ENCODE data around the gene KIF16B.

KIF16B gene

GRCh38 chr20:16539280-16540021 is 33.8 kb downstream of the KIF16B start:
- no peaks in the 10 kb centered on the region for H3K36me3 ChIP-seq (ENCODE audit: control insufficient read depth, insufficient read depth, low read length)
- H3K27me3 ChIP-seq (ENCODE audit: control insufficient read depth, insufficient read depth, low read length) = no peaks in the 10 kb centered on the region
- no peak overlapping the region for H3K4me3 ChIP-seq (ENCODE audit: low read length)
- no peak overlapping the region for H3K27ac ChIP-seq (ENCODE audit: low read length)
- no peaks in the 10 kb centered on the region for H3K9me3 ChIP-seq (ENCODE audit: control insufficient read depth, insufficient read depth, low read length)
- DNase-seq (ENCODE audit: low read depth, low spot score) = no peak
- WGBS (ENCODE audit: insufficient coverage, insufficient read length) = no CpG with 5 or more reads among the region's 5 CpGs
- H3K4me1 ChIP-seq (ENCODE audit: control insufficient read depth, insufficient read depth, low read length) = peaks cover 2% of the 10 kb centered on the region; the same call in 1 of the 2 replicates

- DNase-seq (ENCODE audit: low read depth, low spot score) = no peak
- no peaks in the 10 kb centered on the region for H3K27me3 ChIP-seq (ENCODE audit: control insufficient read depth, insufficient read depth, low read length)
- H3K4me3 ChIP-seq (ENCODE audit: low read length) = no peak overlapping the region
- no peak overlapping the region for H3K27ac ChIP-seq (ENCODE audit: low read length)
- no peaks in the 10 kb centered on the region for H3K36me3 ChIP-seq (ENCODE audit: control insufficient read depth, insufficient read depth, low read length)
- WGBS (ENCODE audit: insufficient coverage, insufficient read length) = no CpG with 5 or more reads among the region's 4 CpGs
- no peaks in the 10 kb centered on the region for H3K9me3 ChIP-seq (ENCODE audit: control insufficient read depth, insufficient read depth, low read length)
- peaks cover 2% of the 10 kb centered on the region; the same call in 1 of the 2 replicates for H3K4me1 ChIP-seq (ENCODE audit: control insufficient read depth, insufficient read depth, low read length)
Observed at GRCh38 chr20:16538779-16539178, 34.5 kb downstream of the KIF16B start.

- H3K4me3 ChIP-seq (ENCODE audit: low read length) = no peak overlapping the region
- no peaks in the 10 kb centered on the region for H3K27me3 ChIP-seq (ENCODE audit: control insufficient read depth, insufficient read depth, low read length)
- DNase-seq (ENCODE audit: low read depth, low spot score) = no peak
- H3K9me3 ChIP-seq (ENCODE audit: control insufficient read depth, insufficient read depth, low read length) = no peaks in the 10 kb centered on the region
- WGBS (ENCODE audit: insufficient coverage, insufficient read length) = no CpG with 5 or more reads among the region's 2 CpGs
- H3K36me3 ChIP-seq (ENCODE audit: control insufficient read depth, insufficient read depth, low read length) = no peaks in the 10 kb centered on the region
- H3K4me1 ChIP-seq (ENCODE audit: control insufficient read depth, insufficient read depth, low read length) = peaks cover 2% of the 10 kb centered on the region; the same call in 1 of the 2 replicates
- H3K27ac ChIP-seq (ENCODE audit: low read length) = no peak overlapping the region
Observed at GRCh38 chr20:16537918-16538317, 35.3 kb downstream of the KIF16B start.

- no peaks in the 10 kb centered on the region for H3K27me3 ChIP-seq (ENCODE audit: control insufficient read depth, insufficient read depth, low read length)
- no CpG with 5 or more reads among the region's 4 CpGs for WGBS (ENCODE audit: insufficient coverage, insufficient read length)
- H3K9me3 ChIP-seq (ENCODE audit: control insufficient read depth, insufficient read depth, low read length) = no peaks in the 10 kb centered on the region
- no peak for DNase-seq (ENCODE audit: low read depth, low spot score)
- H3K4me1 ChIP-seq (ENCODE audit: control insufficient read depth, insufficient read depth, low read length) = peaks cover 2% of the 10 kb centered on the region; the same call in 1 of the 2 replicates
- H3K27ac ChIP-seq (ENCODE audit: low read length) = no peak overlapping the region
- H3K4me3 ChIP-seq (ENCODE audit: low read length) = no peak overlapping the region
- H3K36me3 ChIP-seq (ENCODE audit: control insufficient read depth, insufficient read depth, low read length) = no peaks in the 10 kb centered on the region
Observed at GRCh38 chr20:16537025-16537665, 36.1 kb downstream of the KIF16B start.

- H3K4me1 ChIP-seq (ENCODE audit: control insufficient read depth, insufficient read depth, low read length) = no peaks in the 10 kb centered on the region
- no peak overlapping the region for H3K4me3 ChIP-seq (ENCODE audit: low read length)
- H3K27ac ChIP-seq (ENCODE audit: low read length) = no peak overlapping the region
- no CpG with 5 or more reads among the region's 2 CpGs for WGBS (ENCODE audit: insufficient coverage, insufficient read length)
- no peak for DNase-seq (ENCODE audit: low read depth, low spot score)
- no peaks in the 10 kb centered on the region for H3K9me3 ChIP-seq (ENCODE audit: control insufficient read depth, insufficient read depth, low read length)
- H3K36me3 ChIP-seq (ENCODE audit: control insufficient read depth, insufficient read depth, low read length) = no peaks in the 10 kb centered on the region
- H3K27me3 ChIP-seq (ENCODE audit: control insufficient read depth, insufficient read depth, low read length) = no peaks in the 10 kb centered on the region
Observed at GRCh38 chr20:16535277-16535676, 38.0 kb downstream of the KIF16B start.

- Histone ChIP-seq H3K27ac (ENCODE audit: low read length) (no peak overlapping the region), H3K4me1 (ENCODE audit: control insufficient read depth, insufficient read depth, low read length) (no peaks in the 10 kb centered on the region), H3K36me3 (ENCODE audit: control insufficient read depth, insufficient read depth, low read length) (no peaks in the 10 kb centered on the region), H3K9me3 (ENCODE audit: control insufficient read depth, insufficient read depth, low read length) (no peaks in the 10 kb centered on the region), H3K4me3 (ENCODE audit: low read length) (no peak overlapping the region), H3K27me3 (ENCODE audit: control insufficient read depth, insufficient read depth, low read length) (no peaks in the 10 kb centered on the region)
- DNase-seq (ENCODE audit: low read depth, low spot score) = no peak
- WGBS (ENCODE audit: insufficient coverage, insufficient read length) = no CpG with 5 or more reads among the region's 1 CpG
Observed at GRCh38 chr20:16533502-16533901, 39.7 kb downstream of the KIF16B start.

GRCh38 chr20:16531485-16531884 is 41.8 kb downstream of the KIF16B start:
- Histone ChIP-seq H3K4me3 (ENCODE audit: low read length) (no peak overlapping the region), H3K9me3 (ENCODE audit: control insufficient read depth, insufficient read depth, low read length) (no peaks in the 10 kb centered on the region), H3K36me3 (ENCODE audit: control insufficient read depth, insufficient read depth, low read length) (no peaks in the 10 kb centered on the region), H3K27me3 (ENCODE audit: control insufficient read depth, insufficient read depth, low read length) (no peaks in the 10 kb centered on the region), H3K4me1 (ENCODE audit: control insufficient read depth, insufficient read depth, low read length) (no peaks in the 10 kb centered on the region; the same call in 1 of the 2 replicates), H3K27ac (ENCODE audit: low read length) (no peak overlapping the region)
- WGBS (ENCODE audit: insufficient coverage, insufficient read length) = no CpG with 5 or more reads among the region's 8 CpGs
- no peak for DNase-seq (ENCODE audit: low read depth, low spot score)

- Histone ChIP-seq H3K4me1 (ENCODE audit: control insufficient read depth, insufficient read depth, low read length) (no peaks in the 10 kb centered on the region; the same call in 1 of the 2 replicates), H3K27me3 (ENCODE audit: control insufficient read depth, insufficient read depth, low read length) (no peaks in the 10 kb centered on the region), H3K27ac (ENCODE audit: low read length) (no peak overlapping the region), H3K36me3 (ENCODE audit: control insufficient read depth, insufficient read depth, low read length) (no peaks in the 10 kb centered on the region), H3K9me3 (ENCODE audit: control insufficient read depth, insufficient read depth, low read length) (no peaks in the 10 kb centered on the region), H3K4me3 (ENCODE audit: low read length) (no peak overlapping the region)
- WGBS (ENCODE audit: insufficient coverage, insufficient read length) = no CpG with 5 or more reads among the region's 15 CpGs
- DNase-seq (ENCODE audit: low read depth, low spot score) = no peak
Observed at GRCh38 chr20:16530201-16530681, 43.0 kb downstream of the KIF16B start.

- H3K27me3 ChIP-seq (ENCODE audit: control insufficient read depth, insufficient read depth, low read length) = no peaks in the 10 kb centered on the region
- no peaks in the 10 kb centered on the region; the same call in 1 of the 2 replicates for H3K4me1 ChIP-seq (ENCODE audit: control insufficient read depth, insufficient read depth, low read length)
- no peak for DNase-seq (ENCODE audit: low read depth, low spot score)
- no peak overlapping the region for H3K27ac ChIP-seq (ENCODE audit: low read length)
- WGBS (ENCODE audit: insufficient coverage, insufficient read length) = no CpG with 5 or more reads among the region's 5 CpGs
- no peaks in the 10 kb centered on the region for H3K36me3 ChIP-seq (ENCODE audit: control insufficient read depth, insufficient read depth, low read length)
- no peaks in the 10 kb centered on the region for H3K9me3 ChIP-seq (ENCODE audit: control insufficient read depth, insufficient read depth, low read length)
- H3K4me3 ChIP-seq (ENCODE audit: low read length) = no peak overlapping the region
Observed at GRCh38 chr20:16528078-16528477, 45.2 kb downstream of the KIF16B start.

- Histone ChIP-seq H3K9me3 (ENCODE audit: control insufficient read depth, insufficient read depth, low read length) (no peaks in the 10 kb centered on the region), H3K4me1 (ENCODE audit: control insufficient read depth, insufficient read depth, low read length) (no peaks in the 10 kb centered on the region; the same call in 1 of the 2 replicates), H3K27ac (ENCODE audit: low read length) (no peak overlapping the region), H3K4me3 (ENCODE audit: low read length) (no peak overlapping the region), H3K27me3 (ENCODE audit: control insufficient read depth, insufficient read depth, low read length) (no peaks in the 10 kb centered on the region), H3K36me3 (ENCODE audit: control insufficient read depth, insufficient read depth, low read length) (no peaks in the 10 kb centered on the region)
- no peak for DNase-seq (ENCODE audit: low read depth, low spot score)
- 100% methylated on average over 2 of the region's 3 CpGs for WGBS (ENCODE audit: insufficient coverage, insufficient read length)
Observed at GRCh38 chr20:16527438-16527837, 45.8 kb downstream of the KIF16B start.
